Nephron (organoid): ENCODE data around the gene AGAP3.

Source experiments
- H3K27ac Mint-ChIP-seq, 3 experiments: 2 replicates each; pipeline ENCODE4 v1.8.0; 2020; ENCODE audit warnings: mixed read lengths in 3 of 3, mild to moderate bottlenecking in 2 of 3, moderate library complexity in 1 of 3
- H3K27me3 Mint-ChIP-seq: 2 replicates; pipeline ENCODE4 v1.8.0; 2021; ENCODE audit warnings: low read depth, mild to moderate bottlenecking, moderate library complexity, mixed read lengths
- H3K36me3 Mint-ChIP-seq: 2 replicates; pipeline ENCODE4 v1.8.0; 2020; ENCODE audit warnings: low read depth, mixed read lengths
- H3K4me1 Mint-ChIP-seq: 2 replicates; pipeline ENCODE4 v1.8.0; 2020; ENCODE audit warnings: mixed read lengths
- H3K4me3 Mint-ChIP-seq, 3 experiments: 2 replicates each; pipeline ENCODE4 v1.8.0; 2020; ENCODE audit warnings: mild to moderate bottlenecking in 3 of 3, mixed read lengths in 3 of 3, moderate library complexity in 2 of 3
- H3K9me3 Mint-ChIP-seq: 2 replicates; pipeline ENCODE4 v1.8.0; 2020; ENCODE audit warnings: mixed read lengths
- TF ChIP-seq, protein P1 (sequence below), 3 experiments: fragments of 200-600 bp; sonication (generic); IDR thresholded peaks; one replicate each; pipeline ENCODE4 v1.5.0; 2021; ENCODE audit warnings: antibody characterized with exemption in 3 of 3; ENCODE audit not compliant: unreplicated experiment in 3 of 3

Gene AGAP3

DNA sequence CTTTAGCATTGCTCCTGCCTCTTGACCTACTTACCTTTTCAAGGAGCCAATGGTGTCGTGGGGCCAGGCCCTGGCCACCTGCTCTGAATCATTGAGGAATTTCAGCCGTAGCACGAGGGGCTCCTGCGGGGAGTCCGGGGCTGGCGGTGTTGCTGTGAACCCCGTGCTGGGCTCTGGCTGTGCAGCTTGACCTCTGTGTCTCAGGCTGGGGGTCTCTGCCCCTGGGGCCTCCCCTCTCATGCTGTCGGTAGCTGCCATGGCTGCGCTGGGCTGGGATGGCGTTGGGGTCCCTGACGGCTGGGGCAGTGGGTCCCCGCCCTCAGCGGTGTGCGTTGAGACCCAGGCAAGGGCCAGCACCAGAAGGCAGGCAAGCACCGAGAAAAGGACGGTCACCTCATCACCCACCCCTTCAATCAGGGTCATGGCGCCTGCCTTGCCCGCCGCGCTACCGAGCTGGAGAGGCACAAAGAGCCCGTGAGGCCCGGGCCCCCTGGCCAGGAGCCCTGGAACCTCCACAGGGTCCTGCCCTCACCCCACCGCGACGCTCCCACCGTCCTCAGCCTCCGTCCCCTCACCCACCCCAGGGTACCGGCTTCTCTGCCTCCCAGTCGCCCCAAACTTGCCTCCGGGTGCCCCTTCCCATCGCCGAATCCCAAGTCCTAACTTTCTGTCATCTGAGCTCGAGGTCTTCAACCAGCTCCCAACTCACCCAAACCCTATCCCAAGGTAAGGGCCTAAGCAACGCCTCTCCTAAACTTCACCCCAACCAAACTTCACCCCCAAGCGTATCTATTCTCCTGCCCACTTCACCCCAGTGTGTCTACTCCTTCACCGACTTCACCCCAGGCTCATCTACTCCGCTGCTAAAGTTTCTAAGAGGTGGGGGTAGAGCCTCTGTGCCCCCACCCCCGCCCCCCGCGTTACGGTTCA lies 3.9 kb upstream of the AGAP3 start:
- H3K27ac Mint-ChIP-seq: peak overlapping the region; percentile 86 to 96 (median 88)
- H3K4me1 Mint-ChIP-seq: peaks cover 39% of the 10 kb centered on the region
- TF ChIP-seq, protein P1, sequence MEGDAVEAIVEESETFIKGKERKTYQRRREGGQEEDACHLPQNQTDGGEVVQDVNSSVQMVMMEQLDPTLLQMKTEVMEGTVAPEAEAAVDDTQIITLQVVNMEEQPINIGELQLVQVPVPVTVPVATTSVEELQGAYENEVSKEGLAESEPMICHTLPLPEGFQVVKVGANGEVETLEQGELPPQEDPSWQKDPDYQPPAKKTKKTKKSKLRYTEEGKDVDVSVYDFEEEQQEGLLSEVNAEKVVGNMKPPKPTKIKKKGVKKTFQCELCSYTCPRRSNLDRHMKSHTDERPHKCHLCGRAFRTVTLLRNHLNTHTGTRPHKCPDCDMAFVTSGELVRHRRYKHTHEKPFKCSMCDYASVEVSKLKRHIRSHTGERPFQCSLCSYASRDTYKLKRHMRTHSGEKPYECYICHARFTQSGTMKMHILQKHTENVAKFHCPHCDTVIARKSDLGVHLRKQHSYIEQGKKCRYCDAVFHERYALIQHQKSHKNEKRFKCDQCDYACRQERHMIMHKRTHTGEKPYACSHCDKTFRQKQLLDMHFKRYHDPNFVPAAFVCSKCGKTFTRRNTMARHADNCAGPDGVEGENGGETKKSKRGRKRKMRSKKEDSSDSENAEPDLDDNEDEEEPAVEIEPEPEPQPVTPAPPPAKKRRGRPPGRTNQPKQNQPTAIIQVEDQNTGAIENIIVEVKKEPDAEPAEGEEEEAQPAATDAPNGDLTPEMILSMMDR (IDR thresholded peaks at IDR 0.05; ENCODE audit: unreplicated experiment in 3 of 3): no peak
- peak overlapping the region; percentile 94 to 97 (median 94) for H3K4me3 Mint-ChIP-seq
- H3K27me3 Mint-ChIP-seq: no peaks in the 10 kb centered on the region
- no peaks in the 10 kb centered on the region for H3K36me3 Mint-ChIP-seq
- H3K9me3 Mint-ChIP-seq: no peaks in the 10 kb centered on the region

GRCh38 chr7:151083071-151083823 lies 3.0 kb upstream of the AGAP3 start, which contains the start of gene TMUB1:
Gene TMUB1, minus strand, starts transcription at chr7:151083493. Its CDS starts 930 bp downstream, at chr7:151082563.
- Mint-ChIP-seq H3K27me3 (no peaks in the 10 kb centered on the region), H3K4me3 (peak within 1 kb of the TSS; percentile 94 to 97 (median 94)), H3K4me1 (peaks cover 39% of the 10 kb centered on the region), H3K9me3 (no peaks in the 10 kb centered on the region), H3K36me3 (no peaks in the 10 kb centered on the region), H3K27ac (peak within 1 kb of the TSS; percentile 86 to 96 (median 88))
- TF ChIP-seq, protein P1 (IDR thresholded peaks at IDR 0.05; ENCODE audit: unreplicated experiment in 3 of 3): no peak

GRCh38 chr7:151083824-151084160 lies 2.5 kb upstream of the AGAP3 start:
- H3K27me3 Mint-ChIP-seq: no peaks in the 10 kb centered on the region
- peaks cover 39% of the 10 kb centered on the region for H3K4me1 Mint-ChIP-seq
- peak overlapping the region; percentile 74 to 83 (median 81) for H3K4me3 Mint-ChIP-seq
- no peaks in the 10 kb centered on the region for H3K36me3 Mint-ChIP-seq
- H3K27ac Mint-ChIP-seq: peak overlapping the region in 1 of 3 experiments; percentile 44
- TF ChIP-seq, protein P1 (IDR thresholded peaks at IDR 0.05; ENCODE audit: unreplicated experiment in 3 of 3): no peak
- no peaks in the 10 kb centered on the region for H3K9me3 Mint-ChIP-seq

- H3K27ac Mint-ChIP-seq: peak overlapping the region; percentile 90 to 97 (median 92)
- no peaks in the 10 kb centered on the region for H3K36me3 Mint-ChIP-seq
- TF ChIP-seq, protein P1 (IDR thresholded peaks at IDR 0.05; ENCODE audit: unreplicated experiment in 3 of 3): no peak
- no peaks in the 10 kb centered on the region for H3K9me3 Mint-ChIP-seq
- peak overlapping the region; percentile 91 to 94 (median 94) for H3K4me3 Mint-ChIP-seq
- H3K27me3 Mint-ChIP-seq: no peaks in the 10 kb centered on the region
- peaks cover 40% of the 10 kb centered on the region for H3K4me1 Mint-ChIP-seq
These were observed 965 bp upstream of the AGAP3 start for GRCh38 chr7:151085329-151085690.

GRCh38 chr7:151086802-151087244 lies 548 bp downstream of the AGAP3 start:
- TF ChIP-seq, protein P1 (IDR thresholded peaks at IDR 0.05; ENCODE audit: unreplicated experiment in 3 of 3): no peak
- Mint-ChIP-seq H3K9me3 (no peaks in the 10 kb centered on the region), H3K36me3 (no peaks in the 10 kb centered on the region), H3K4me3 (peak overlapping the region; percentile 87 to 93 (median 93)), H3K4me1 (peaks cover 48% of the 10 kb centered on the region), H3K27me3 (peaks cover 4% of the 10 kb centered on the region), H3K27ac (peak overlapping the region; percentile 50 to 83 (median 83))
